Measurements from ENCODE around the gene CX3CL1. TPM values are rescaled to one million over a fixed set of nuclear protein-coding genes. Genes with fewer than 3 reads are reported as not detected.
"Not testable (repeated sequence)": the region's sequence is repeated elsewhere in the genome, so short reads cannot be mapped to it uniquely, and the experiment has no call there.

CX3CL1 gene
- total RNA-seq = 2.1 and 3.0 TPM in 2 replicates

DNA sequence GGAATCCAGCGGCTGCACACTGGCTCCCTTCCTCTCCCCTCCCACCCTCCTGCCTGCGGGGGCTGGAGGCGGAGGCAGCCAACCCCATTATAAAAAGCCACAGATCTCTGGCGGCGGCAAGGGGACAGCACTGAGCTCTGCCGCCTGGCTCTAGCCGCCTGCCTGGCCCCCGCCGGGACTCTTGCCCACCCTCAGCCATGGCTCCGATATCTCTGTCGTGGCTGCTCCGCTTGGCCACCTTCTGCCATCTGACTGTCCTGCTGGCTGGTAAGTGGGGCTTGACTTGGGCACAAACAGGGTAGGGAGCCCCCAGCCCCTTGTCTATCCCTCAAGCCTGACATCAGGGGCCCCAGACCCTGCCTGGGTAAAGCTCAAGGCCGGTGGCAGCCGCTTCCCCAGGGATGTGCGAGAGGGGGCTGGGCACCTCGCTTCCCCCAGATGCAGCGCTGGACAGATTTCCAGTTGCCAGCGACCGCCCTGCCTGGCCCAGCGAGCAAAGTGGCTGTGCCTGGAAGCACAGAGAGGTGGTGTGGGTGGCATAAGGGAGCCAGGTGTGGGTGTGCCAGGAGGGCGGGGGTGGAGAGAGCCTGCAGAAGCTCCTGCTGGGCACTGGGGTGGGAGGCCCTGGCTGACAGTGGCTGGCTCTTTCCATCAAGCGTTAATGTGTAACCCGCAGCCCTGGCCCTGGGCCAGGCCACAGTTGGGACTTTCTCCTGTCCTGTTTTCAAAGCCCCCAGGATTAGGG, at the start of gene CX3CL1:
Gene CX3CL1 (plus strand): TSS at position 119 of the 745 bp plus-strand sequence. CDS start 79 bp downstream, at position 198.
- DNase-seq (ENCODE audit: low read depth, low spot score) = no peak

DNA sequence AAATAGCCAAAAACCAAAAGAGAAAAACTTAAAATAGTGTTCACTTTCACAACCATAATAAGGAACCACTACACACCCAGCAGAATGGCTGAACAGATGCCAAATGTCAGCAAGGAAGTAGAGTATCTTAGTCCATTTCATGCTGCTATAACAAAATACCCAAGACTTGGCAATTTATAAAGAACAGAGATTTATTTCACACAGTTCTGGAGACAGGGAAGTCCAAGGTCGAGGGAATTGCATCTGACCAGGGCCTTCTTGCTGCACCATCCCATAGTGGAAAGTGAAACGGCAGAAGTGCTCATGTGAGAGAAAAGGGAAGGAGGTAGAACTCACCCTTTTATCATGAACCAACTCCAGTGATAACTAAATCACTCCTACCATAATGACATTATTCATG, 47.5 kb upstream of the CX3CL1 start:
- DNase-seq (ENCODE audit: low read depth, low spot score) = no peak

DNA sequence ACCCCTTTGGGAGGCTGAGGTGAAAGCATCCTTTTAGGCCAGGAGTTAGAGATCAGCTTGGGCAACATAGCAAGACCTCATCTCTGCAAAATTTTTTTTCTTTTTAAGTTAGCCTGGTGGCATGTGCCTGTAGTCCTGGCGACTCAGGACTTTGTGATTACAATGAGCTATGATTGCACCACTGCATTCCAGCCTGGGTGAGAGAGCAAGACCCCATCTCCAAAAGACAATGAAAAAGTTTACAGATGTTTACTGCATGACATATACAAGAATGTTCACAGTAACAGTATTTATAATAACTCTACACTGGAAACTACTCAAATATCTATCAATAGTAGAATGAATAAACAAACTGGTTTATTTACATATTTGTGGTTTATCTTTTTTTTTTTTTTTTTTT, 46.8 kb upstream of the CX3CL1 start:
- DNase-seq (ENCODE audit: low read depth, low spot score) = no peak

DNA sequence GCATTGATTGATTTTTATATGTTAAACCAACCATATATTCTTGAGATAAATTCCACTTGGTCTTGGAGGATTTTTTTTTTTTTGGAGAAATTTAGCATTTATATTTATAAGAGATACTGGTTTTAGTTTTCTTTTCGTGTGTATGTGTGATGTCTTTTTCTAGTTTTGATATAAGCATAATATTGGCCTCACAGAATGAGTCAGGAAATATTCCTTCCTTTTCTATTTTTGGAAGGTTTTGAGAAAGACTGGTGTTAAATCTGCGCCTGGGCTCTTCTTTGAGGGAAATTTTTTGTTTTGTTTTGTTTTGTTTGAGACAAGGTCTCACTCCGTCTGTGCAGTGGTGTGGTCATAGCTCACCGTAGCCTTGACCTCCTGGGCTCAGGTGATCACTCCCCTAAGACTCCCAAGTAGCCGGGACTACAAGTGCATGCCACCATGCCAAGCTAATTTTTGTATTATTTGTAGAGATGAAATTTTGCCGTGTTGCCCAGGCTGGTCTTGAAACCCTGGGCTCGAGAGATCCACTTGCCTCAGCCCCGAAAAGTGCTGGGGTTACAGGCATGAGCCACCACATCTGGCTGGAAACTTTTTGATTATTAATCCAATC, 42.5 kb upstream of the CX3CL1 start:
- no peak for DNase-seq (ENCODE audit: low read depth, low spot score)

DNA sequence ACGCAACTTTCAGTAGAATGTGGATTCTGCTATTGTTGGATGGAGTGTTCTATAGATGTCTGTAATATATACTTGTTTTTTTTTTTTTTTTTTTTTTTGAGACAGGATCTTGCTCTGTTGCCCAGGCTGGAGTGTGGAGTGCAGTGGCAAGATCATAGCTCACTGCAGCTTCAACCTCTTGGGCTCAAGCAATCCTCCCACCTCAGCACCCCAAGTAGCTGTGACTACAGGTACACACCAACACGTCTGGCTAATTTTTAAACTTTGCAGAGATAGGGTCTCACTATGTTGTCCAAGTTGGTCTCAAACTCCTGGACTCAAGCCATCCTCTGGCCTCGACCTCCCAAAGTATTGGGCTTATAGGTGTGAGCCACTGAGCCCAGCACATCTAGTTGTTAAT, 40.9 kb upstream of the CX3CL1 start:
- no peak for DNase-seq (ENCODE audit: low read depth, low spot score)

DNA sequence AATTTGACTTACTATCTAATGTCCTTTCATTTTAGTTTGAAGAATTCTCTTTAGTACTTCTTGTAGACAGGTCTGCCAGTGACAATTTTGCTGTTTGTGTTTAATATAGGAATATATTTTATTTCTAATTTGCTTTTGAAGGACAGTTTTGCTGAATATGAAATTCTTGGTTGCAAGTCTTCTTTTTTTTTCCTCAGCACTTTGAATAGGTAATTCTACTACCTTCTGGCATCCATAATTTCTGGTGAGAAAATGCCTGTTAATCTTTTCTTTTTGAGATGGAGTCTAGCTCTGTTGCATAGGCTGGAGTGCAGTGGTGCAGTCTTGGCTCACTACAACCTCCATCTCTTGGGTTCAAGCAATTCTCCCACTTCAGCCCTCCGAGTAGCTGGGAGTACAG, 38.9 kb upstream of the CX3CL1 start:
- DNase-seq (ENCODE audit: low read depth, low spot score) = no peak

DNA sequence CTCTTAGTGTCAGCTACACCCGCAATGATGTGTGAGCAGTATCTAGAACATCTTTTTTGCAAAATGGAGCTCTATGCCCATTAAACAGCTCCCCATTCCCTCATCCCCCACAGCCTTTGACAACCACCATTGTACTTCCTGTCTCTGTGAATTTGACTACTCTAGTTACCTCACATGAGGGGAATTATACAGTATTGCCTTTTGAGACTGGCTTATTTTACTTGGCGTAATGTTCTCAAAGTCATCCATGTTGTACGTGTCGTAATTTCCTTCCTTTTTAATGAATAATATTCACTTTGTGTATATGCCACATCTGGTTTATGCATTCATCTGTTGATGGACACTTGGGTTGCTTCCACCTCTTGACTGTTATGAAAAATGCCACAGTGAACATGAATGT, 36.9 kb upstream of the CX3CL1 start:
- DNase-seq (ENCODE audit: low read depth, low spot score) = peak; percentile 29

DNA sequence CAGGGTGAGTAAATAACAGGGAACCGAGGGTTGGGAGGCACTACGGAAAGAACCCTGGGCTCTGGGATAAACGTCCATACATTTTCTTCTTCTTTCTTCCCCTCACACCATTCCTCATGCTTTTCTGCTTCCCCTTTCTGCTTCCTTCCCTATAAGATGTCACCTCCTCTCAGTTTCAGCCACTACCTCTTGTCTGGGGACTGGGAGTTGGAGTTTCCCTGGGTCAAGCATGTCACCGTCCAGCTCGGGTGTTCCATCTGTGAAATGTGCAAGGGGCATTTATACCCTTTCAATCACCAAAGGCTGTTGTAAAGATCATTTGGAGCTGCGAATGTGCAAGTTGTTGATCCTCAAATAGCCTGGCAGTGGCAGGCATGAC, 31.2 kb upstream of the CX3CL1 start:
- no peak for DNase-seq (ENCODE audit: low read depth, low spot score)

DNA sequence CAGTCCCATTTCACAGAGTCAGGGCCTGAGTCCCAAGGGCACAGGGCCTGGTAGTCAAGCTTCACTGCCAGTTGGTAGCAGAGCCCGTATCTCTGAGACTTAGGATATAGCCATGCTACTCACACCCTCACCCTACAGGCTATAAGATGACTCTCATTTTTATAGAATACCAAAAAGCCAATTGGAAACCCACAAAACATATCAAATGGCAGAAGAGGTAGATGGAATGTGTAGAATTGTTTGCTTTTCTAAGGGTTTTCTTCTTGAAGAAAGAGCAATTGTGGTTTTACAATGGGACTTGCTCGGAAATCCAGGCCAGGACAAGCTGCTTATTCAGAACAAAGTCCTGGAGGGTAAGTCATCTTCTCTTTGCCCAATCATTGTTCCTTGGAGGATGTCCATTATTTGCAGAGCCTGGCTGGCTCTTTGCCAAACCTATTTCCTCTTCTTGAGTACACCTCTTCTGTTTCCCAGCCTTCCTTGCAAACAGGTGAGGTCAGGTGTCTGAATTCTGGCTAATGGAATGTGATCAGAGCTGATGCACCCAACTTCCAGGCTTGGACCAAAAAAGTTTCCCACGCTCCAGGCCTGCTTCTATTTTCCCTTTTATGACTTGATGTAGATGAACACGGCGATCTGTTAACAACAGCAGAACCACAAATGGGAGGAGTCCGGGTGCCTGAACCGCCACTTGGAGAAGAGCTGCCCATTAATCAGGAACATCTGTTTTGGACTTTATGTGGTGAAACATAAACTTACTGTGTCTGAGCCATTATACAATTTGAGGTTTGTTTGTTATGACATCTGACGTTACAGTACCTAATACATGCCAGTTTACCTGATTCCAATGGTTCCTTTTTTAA, 30.6 kb upstream of the CX3CL1 start:
- DNase-seq (ENCODE audit: low read depth, low spot score) = no peak

DNA sequence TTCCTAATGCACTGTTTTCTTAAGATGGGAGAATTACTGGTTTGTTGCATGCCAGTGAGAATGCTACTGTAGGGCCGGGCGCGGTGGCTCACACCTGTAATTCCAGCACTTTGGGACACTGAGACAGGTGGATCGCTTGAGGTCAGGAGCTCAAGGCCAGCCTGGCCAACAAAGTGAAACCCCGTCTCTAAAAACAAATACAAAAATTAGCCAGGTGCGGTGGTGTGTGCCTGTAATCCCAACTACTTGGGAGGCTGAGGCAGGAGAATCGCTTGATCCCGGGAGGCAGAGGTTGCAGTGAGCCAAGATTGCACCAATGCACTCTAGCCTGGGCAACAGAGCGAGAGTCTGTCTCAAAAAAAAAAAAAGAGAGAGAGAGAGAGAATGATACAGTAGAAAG, 29.7 kb upstream of the CX3CL1 start:
- not testable (repeated sequence) for DNase-seq (ENCODE audit: low read depth, low spot score)

DNA sequence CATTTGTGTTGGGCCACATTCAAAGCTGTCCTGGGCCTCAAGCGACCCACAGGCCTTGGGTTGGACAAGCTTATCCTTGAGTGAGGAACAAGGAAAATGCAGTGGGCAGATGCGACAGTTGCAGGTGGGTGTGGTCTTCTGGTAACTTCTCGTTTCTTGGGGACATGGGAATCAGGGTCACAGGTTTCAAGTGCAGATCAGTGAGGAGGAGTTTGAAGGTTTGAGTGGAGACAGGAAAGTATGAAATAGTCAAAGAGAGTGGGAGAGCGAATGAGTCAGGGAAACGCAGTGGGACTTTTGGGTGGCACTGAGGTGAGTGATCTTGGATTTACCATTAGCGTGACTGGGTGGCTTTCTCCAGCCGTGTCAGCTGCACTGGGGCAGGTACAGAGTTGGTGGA, 29.1 kb upstream of the CX3CL1 start:
- DNase-seq (ENCODE audit: low read depth, low spot score) = no peak

DNA sequence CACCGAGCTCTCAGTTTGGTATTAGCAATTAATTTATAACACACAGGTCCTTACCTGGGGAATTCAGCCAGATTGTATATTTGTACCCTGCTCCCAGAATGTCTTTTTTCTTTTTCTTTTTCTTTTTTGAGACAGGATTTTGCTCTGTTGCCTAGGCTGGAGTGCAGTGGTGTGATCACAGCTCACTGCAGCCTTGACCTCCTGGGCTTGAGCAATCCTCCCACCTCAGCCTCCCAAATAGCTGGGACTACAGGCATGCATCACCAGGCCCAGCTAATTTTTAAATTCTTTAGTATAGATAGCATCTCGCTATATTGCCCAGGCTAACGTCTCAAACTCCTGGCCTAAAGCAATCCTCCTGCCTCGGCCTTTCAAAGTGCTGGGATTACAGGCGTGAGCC, 28.2 kb upstream of the CX3CL1 start:
- not testable (repeated sequence) for DNase-seq (ENCODE audit: low read depth, low spot score)

DNA sequence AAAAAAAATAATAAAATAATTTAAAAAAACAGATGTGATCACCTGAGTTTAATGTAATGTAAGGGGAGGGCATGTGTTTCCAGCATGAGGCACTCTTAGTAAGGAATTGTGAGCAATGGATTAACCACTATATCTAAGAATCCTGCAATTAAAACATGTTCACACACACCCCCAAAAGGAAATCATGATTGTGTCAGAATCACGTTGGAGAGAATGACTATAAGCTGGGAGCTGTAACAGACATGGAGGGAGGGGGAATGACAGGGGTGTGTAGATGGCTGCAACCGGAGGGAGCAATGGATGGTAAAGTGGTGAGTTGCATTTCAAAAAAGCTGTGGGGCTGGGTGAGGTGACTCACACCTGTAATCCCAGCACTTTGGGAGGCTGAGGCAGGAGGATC, 27.3 kb upstream of the CX3CL1 start:
- no peak for DNase-seq (ENCODE audit: low read depth, low spot score)

DNA sequence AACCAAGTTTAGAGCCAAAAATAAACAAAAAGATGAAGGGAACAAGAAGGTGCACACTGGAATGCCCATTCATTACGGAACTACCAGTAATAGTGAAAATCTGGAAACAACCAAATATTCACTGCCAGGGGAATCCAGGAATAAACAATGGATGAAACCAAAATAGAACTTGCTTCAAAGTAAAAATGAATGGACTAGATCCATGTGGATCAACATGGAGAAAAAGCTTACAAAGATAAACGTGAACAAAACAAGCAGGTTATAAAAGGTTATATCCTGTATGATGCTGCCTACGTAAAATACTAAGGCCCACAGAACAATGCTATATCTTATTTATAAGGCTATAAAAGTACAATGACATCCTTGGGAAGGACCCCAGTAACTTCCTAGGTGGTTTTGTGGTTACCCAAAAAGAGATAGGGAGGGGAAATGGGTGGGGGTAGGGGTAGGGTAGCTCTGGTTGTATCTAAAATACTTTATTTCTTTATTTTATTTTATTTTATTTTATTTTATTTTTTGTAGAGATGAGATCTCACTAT, 26.6 kb upstream of the CX3CL1 start:
- no peak for DNase-seq (ENCODE audit: low read depth, low spot score)

DNA sequence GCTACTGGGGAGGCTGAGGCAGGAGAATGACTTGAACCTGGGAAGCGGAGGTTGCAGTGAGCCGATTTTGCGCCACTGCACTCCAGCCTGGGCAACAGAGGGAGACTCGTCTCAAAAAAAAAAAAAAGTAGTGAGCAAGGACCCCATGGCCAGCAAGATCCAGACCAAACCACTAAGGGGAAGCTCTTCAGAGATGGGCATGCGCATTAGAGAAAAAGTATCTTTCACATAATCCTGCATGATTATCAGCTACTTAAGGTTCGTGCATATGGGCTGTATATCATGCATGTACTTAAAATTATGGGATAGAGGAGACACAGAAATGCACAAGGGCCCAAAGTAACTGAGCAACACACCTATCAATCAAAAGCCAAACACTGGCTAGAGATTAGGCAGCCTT, 24.4 kb upstream of the CX3CL1 start:
- DNase-seq (ENCODE audit: low read depth, low spot score) = no peak

DNA sequence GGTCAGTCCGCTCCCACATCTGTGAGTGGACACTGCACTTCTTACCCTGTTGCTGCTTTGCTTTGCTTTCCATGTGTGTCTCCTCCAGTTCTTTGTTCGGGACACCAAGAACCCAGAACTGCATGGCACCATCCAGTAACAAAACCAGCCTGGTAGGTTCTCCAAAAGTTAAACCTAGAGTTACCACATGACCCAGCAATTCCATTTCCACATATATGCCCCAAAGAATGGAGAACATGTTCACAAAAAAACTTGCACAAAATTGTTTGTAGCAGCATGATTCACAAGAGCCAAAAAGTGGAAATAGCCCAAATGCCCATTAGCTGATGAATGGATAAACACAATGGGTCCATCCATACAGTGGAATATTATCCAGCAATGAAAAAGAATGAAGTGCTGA, 24.0 kb upstream of the CX3CL1 start:
- no peak for DNase-seq (ENCODE audit: low read depth, low spot score)

DNA sequence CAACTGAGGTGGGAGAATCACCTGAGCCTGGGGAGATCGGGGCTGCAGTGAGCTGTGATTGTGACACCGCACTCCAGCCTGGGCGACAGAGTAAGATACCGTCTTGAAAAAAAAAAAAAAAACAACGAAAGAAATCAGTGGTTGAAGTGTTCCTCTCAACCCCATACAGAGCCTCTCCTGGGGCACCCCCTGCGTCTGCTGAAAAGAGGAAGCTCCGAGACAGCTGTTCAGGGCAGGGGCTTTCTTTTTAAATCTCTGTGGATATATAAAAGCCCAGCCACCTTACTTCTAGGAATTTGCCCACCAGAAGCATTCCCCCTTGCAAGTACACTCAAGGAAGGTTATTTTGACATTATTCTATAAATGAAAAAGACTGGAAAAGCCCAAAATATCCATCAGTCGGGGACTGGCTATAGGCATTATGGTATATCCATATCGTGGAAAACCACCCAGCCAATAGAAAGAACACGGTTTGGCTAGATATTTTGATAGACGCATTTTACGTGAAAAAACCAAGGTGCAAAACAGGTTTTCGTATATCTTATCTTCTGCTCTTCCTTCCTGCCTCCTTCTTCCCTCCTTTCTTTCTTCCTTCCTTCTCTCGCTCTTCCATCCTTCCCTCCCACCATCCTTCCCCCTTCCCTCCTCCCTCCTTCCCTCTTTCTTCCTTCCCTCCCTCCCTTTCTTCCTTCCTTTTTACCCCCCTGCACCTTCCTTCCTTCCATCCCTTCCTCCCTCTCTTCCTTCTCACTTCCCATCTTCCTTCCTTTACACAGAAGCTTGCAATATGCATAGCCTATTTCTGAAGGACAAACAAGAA, 22.9 kb upstream of the CX3CL1 start:
- no peak for DNase-seq (ENCODE audit: low read depth, low spot score)

DNA sequence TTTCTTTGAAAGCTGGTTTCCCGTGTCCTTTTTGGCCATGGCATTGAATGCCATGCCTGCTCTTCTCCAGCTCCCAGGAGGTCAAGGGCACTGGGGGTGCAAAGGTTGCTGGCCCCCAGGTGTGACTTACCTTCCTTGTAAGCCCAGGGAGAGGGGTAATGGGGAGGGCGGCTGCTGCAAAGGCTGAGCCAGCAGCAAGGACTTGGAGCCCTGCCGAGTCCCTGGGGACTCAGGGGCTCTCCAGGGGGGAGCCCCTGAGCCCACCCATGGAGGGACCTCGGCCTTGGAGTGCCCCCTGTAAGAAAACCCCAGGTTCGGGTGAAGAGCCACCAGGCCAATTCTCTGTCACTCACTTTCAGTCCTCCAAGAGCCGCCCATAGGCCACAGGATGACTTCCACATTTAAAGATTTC, 19.6 kb upstream of the CX3CL1 start:
- no peak for DNase-seq (ENCODE audit: low read depth, low spot score)

DNA sequence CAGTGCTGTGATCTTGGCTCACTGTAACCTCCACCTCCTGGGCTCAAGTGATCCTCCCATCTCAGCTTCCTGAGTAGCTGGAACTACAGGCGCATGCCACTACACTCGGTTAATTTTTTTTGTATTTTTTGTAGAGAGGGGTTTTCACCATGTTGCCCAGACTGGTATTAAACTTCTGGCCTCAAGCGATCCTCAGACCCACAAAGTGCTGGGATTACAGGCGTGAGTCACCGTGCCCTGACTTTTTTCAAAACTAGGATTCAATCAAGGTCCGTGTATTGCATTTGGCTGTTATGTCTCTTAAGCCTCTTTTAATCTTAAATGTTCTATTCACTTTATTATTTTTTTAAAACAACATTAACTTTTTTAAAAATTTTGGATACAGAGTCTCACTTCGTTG, 18.0 kb upstream of the CX3CL1 start:
- DNase-seq (ENCODE audit: low read depth, low spot score) = no peak

DNA sequence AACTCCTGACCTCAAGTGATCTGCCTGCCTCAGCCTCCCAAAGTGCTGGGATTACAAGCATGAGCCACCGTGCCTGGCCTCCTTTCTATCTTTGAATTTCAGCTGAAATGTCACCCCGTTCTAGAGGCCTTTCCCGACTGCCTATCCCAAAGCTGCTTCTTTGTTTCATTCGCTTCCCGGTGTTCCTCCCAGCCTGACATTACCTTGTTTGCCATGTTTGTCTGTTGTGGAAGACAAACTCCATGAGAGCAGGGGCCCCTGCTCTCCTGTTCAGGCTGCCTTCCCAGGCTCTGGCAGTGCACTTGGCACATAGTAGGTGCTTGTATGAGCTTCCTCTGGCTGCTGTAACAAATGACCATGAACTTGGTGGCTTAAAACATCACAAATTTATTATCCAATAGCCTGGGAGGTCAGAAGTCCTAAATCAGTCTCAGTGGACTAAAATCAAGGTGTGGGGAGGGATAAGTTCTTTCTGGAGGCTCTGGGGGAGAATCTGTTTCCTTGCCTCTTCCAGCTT, 16.3 kb upstream of the CX3CL1 start:
- no peak for DNase-seq (ENCODE audit: low read depth, low spot score)

DNA sequence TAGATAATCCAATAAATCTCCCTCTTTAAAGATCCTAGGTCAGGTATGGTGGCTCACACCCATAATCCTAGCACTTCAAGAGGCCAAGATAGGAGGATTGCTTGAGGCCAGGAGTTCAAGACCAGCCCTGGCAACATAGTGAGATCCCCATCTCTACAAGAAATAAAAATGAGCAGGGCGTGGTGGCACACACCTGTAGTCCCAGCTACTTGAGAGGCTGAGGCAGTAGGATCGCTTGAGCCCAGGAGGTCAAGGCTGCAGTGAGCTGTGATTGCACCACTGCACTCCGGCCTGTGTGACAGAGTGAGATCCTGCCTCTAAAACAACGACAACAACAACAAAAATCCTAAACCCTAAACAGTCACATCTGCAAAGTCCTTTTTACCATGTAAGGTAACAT, 15.7 kb upstream of the CX3CL1 start:
- no peak for DNase-seq (ENCODE audit: low read depth, low spot score)

Measured in pulmonary artery endothelial cell (primary cell).